AG09319 (cell line): ENCODE measurements around the gene LIPE.

Experiments
- DNase-seq: peaks from one replicate; pipeline ENCODE4 v3.0.0-alpha.2; 2010; ENCODE audit warnings: low read depth; ENCODE audit errors: extremely low read depth
- TF ChIP-seq, protein P1 (sequence below): IDR thresholded peaks from 2 replicates; pipeline ENCODE4 v1.5.1; 2011; ENCODE audit warnings: low read depth, mild to moderate bottlenecking, inconsistent platforms, low read length, moderate library complexity

The LIPE gene

DNA sequence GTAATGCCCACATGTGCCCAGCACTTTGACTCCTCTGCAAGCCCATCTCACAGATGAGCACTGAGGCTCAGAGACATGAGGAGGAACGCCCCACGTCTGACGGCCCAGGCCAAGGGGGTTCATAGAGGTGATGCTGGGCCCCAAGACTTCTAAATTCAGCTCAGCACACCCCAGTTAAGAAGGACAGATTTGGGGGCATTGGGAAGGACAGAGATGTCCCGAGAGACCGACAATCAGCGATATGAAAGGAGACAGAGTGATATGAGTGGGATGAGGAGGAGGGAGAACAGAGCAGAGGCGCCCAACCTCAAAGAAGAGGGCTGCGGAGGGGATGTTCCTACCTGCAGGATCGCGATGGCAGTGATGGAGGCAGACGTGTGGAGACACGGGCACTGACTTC lies 37.3 kb downstream of the LIPE start, which contains the start of gene CNFN:
Gene CNFN, minus strand, starts transcription at position 399 of the 400 bp plus-strand sequence. CDS start 1,260 bp downstream, outside the sequence.
- DNase-seq, result no peak
- TF ChIP-seq, protein P1, sequence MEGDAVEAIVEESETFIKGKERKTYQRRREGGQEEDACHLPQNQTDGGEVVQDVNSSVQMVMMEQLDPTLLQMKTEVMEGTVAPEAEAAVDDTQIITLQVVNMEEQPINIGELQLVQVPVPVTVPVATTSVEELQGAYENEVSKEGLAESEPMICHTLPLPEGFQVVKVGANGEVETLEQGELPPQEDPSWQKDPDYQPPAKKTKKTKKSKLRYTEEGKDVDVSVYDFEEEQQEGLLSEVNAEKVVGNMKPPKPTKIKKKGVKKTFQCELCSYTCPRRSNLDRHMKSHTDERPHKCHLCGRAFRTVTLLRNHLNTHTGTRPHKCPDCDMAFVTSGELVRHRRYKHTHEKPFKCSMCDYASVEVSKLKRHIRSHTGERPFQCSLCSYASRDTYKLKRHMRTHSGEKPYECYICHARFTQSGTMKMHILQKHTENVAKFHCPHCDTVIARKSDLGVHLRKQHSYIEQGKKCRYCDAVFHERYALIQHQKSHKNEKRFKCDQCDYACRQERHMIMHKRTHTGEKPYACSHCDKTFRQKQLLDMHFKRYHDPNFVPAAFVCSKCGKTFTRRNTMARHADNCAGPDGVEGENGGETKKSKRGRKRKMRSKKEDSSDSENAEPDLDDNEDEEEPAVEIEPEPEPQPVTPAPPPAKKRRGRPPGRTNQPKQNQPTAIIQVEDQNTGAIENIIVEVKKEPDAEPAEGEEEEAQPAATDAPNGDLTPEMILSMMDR, result no peak

DNA sequence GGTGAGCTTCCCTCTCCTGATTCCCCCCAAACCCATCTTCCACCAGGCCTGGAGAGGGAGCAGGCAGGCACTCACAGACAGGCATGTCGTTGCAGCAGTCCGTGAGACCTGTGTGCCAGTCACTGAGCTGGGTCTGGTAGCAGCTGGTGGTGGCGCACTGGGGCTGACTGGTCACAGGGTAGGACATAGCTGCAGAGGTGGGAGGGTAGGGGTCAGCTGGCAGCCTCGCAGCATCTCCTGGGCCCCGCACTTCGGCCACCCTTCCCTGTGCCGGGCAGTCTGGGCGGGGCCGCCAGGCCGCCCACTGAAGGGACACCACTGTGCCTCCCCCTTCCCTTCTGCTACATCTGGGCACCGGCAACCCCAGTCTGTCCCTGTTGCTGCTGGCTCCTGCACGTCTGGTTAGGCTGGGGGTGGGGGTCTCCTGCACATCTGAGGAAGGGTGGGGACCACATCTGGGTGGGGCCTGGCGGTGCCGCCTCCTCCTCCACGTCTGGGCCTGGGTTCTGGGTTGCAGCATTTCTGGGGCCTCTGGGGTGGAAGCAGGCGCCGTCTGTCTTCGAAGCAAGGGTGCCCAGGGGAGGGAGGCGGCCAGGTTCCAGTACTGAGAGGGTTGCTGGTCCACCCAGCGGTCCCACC lies 38.2 kb downstream of the LIPE start:
- TF ChIP-seq, protein P1, result no peak
- no peak for DNase-seq

DNA sequence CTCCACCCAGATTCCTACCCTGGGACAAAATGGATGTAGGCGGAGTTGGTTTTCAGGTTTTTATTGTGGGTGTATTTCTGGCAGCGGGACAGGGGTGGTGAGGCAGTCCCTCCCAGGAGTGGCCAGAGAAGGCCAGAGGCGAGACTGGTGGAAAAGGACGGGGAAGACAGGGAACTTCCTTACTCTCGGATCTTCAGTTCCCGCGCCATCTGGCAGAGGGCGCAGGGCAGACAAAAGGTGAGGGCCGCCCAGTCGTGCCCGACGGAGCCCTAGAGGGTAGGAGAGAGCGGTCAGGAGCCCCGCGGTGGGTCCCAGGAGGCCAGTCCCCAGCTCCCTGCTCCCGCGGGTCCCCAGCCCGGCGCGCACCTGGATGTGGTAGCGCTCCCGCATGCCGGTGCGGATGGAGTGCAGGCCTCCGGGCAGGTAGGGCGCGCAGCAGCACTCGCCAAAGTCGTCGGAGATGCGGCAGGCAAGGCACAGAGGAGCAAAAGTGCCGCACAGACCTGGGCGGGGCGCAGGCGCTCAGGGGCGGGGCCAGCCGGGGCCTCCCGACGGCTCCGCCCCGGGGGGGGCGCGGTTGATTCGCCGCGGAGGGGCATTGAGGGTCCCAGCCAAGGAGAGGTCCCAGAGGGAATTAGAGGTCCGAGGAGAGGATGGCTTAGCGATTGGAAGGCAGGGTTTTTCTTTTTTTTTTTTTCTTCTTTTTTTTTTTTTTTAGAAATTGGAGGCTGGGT lies 40.0 kb downstream of the LIPE start:
- DNase-seq, result peak; percentile 3
- TF ChIP-seq, protein P1, result peak; percentile 50

DNA sequence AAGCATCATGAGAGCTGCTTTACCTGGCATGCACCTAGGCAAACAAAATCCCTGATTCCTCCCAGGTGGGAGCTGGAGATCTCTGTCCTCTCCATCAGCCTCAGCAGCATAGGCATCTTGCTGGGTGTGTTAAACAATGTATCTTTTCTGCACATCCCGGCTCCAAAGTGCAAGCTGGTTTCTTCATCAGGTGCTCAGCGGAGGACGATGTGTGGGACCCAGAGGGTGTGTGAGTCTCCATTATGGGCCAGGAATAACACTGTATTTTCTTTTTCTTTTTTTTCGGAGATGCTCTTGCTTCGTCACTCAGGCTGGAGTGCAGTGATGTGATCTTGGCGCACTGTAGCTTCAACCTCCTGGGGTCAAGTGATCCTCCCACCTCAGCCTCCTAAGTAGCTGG lies 47.0 kb downstream of the LIPE start:
- no peak for DNase-seq
- TF ChIP-seq, protein P1, result no peak

DNA sequence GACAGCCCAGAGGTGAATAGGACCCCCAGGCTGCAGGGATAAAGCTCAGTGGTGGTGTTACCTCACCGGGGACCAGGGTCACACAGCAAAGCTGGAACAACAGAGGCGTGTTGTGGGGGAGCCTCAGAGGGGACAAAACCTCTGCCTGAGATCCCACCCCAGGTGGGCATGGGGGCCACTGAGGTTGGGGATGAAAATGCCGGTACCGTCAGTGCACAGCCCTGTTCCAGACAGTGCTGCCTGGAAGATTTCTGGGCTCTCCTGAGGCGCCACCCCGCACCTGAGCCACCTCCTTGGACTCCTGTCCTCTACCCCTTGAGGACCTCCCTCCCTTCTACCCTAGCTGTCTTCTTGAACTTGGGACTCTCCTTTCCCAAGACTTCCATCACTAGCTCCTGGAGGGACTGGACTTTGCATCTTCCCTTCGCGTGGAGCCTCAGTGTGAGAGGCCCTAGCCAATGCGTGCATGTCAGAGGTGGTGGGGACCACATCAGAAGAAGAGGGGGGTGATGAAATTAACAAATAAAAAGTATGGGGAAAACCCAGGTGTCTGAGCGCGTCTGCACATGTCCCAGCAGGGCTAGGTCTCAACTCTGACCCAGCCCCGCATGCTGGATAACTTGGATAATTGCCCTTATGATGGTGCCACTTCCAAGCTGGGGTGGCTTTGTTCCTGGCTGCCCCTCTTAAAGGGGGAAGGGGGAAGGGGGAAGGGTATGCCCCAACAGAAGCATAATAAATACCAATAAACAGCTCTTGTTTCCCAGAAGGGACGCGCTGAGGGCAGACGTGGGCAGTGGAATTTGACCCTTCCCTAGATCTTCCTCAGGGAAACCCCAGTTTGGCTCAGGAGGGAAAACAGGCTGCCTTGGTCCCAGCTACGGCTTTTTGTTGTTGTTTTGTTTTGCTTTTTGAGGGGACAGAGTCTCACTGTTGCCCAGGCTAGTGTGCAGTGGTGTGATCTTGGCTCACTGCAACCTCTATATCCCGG lies 48.7 kb downstream of the LIPE start:
- no peak for DNase-seq
- TF ChIP-seq, protein P1, result no peak

DNA sequence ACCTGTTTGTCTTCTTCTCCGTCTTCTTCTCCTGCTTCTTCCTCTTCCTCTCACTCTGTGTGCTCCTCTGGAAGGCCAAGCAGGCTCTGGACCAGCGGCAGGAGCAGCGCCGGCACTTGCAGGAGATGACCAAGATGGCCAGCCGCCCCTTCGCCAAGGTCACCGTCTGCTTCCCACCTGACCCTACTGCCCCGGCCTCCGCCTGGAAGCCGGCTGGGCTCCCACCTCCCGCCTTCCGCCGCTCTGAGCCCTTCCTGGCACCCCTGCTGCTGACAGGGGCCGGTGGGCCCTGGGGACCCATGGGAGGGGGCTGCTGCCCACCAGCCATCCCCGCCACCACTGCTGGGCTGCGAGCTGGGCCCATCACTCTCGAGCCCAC lies 51.0 kb downstream of the LIPE start:
- no peak for DNase-seq
- TF ChIP-seq, protein P1, result no peak
